GM18907 (cell line): ENCODE measurements around the gene CTPS2.

ENCODE experiments used
- ATAC-seq: cut with Tn5 transposase; IDR thresholded peaks from one replicate; pipeline ENCODE4 v1.9.1; 2021; ENCODE audit warnings: mild to moderate bottlenecking, moderate library complexity; ENCODE audit not compliant: unreplicated experiment

CTPS2 gene

DNA sequence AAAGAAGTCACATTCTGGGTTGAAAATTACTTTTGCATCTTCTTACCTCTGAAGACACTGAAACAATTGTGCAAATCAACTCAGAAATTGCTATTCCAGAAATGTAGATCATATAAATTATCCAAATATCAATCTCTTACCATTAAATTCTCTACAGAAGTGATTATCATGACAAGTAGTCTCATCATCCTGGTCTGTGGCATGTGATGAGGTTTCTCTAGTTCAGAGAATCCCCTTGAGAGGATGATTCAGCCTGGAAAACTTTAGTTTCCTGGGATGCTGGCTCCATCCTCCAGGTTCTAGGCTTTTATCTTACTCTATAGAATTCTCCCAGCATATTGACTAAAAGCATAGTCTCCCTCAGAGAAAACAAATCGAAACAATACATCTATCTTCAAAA, 138.7 kb downstream of the CTPS2 start:
- ATAC-seq, result no peak

DNA sequence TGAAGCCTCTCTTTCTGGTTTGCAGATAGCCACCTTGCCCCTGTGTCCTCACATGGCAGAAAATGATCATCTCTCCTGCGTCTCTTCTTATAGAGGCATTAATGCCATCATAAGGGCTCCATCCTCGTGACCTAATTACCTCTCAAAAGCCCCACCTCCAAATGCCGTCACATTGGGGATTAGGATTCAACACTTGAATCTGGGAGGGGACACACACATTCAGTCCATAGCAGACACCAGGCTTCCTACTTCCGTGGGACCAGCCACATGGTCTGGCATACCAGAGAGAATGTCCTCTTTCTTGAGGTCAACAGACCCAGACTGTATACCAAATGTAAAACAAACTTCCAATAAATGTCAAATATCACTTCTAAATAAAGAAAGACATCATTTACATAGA, 144.8 kb downstream of the CTPS2 start:
- no peak for ATAC-seq

DNA sequence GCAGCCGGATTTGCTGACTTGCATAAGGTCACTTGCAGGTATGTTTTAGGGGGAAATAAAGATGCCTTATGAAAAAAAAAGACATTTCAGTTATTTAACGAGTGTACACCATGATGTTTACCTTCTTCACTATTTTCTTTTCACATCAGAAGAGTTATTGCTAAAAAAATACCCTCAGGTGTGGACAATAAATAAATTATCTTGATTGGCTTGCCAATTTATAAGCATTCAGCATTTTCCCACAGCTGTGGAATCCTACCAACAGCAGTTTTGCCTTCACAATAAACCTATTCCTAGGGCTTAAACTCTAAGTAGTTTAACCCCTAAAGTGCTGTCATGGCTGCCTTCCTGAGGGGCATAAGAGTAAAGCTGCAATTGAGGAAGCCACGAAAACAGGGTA, 145.9 kb downstream of the CTPS2 start:
- ATAC-seq, result no peak

DNA sequence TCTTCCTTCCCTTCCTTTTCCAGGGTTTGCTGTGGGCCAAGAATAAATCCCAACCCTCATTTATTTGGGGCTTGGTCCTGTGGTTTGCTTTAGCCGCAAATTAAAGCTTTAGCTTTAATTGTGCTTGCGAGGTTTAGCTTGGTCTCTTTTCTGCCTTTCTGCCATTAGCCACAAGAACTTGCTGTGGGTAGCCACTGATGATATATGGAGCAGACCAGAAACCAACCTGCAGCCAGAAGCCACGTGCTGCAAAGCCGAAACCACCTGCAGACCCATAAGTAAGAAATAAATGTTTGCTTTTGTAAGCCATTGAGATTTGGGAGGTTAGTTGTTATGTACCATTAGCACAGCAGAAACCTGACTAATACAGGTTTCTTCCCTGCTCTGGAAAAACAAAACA, 152.3 kb downstream of the CTPS2 start:
- no peak for ATAC-seq

DNA sequence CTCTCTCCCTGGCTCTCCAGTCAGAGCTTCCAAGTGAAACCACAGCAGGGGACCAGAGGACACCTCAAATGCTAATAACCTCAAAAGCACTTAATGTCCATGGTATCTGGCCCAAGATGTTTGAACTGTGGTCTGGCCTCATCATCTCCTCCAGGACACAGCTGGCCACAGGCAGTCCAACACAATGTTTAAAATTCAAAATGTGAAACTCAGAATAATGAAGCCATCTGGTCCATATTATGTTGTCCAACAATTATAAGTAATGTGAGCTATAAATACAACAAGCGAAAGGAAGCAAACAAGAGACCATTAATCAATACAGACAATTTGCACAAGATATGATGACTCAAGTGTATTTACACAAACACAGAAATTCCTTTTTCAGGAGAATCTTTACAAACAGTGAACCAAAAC, 153.3 kb downstream of the CTPS2 start:
- no peak for ATAC-seq

DNA sequence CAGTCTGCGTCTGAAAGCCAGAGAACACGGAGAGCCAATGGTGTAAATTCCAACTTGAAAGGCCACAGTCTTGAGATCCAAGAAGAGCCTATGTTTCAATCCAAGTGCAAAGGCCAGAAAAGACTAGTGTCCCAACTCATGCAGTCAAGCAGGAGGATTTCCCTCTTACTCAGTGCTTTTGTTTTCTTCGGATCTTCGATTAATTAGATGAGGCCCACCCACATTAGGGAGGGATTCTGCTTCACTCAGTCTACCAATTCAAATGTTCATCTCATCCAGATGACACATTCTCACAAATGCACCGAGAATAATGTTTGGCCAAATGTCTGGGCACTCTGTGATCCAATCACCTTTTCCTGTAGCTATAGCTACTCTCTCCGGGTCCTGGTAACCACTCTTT, 154.0 kb downstream of the CTPS2 start:
- no peak for ATAC-seq

DNA sequence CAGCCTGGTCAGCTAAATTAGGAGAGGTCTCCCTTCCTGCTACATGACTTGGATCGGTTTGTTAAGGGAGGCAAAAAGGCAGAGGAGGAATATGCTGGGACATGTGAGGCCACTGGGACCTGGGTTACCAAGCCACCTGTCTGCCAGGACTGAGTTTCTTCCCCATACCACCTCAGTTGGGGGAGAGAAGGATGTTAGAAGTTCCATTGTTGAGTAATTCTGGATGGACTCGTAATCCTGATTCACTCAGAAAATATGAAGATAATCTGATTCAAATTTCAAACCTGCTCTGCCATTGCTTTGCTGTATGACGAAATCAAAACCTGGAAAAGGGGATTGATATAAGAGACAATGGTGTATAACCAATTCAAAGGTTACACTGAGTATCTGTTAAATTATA, 159.9 kb downstream of the CTPS2 start:
- ATAC-seq, result no peak

DNA sequence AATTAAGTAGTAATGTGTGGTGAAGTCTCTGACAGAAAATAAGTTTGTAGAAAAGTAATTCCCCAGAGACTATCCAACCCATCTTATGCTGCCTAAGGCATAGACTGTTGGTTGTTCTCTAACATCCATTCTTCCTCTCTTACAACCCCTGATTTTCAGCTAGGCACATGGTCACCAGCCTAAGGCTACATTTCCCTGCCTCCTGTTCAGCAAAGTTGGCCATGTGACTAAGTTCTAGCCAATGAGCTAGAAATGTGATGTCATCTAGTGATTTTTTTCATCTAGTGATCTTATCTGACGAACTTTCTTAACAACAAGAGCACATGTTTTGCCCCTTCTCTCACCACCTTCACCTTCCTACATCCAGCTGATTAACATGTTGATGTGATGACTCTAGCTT, 164.8 kb downstream of the CTPS2 start:
- no peak for ATAC-seq

DNA sequence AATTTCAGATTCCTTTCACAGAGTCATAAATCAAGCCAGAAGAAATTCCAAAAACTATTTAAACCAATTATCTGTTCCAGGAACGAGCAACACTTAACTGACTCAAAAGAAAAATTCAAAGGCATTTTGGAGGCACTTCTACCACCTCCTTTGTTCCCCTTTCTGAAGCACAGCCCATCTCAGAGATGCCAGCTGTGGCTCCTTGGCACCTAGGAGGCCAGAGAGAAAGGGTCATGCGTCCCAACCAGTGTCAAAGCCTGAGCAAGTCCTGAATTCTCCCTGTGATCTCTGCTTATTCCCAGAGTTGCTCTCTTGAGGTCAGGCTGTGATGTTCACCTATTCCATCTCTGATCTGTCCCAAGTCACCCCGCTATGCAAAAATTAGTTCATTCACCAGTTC, 167.5 kb downstream of the CTPS2 start:
- no peak for ATAC-seq
